Measurements from ENCODE around the gene EIF4ENIF1. TPM values are rescaled to one million over a fixed set of nuclear protein-coding genes. Genes with fewer than 3 reads are reported as not detected.
"Not testable (repeated sequence)": the region's sequence is repeated elsewhere in the genome, so short reads cannot be mapped to it uniquely, and the experiment has no call there.

EIF4ENIF1 gene
- 18.9 TPM for polyA plus RNA-seq (2013, experiment 1 of 2; ENCODE audit: insufficient read length)
- polyA plus RNA-seq (2013, experiment 2 of 2; ENCODE audit: insufficient read length): 16.9 TPM

- DNase-seq: peak; percentile 87
Observed at GRCh38 chr22:31489632-31490495, at the start of gene EIF4ENIF1. TSS of gene EIF4ENIF1 (minus strand) at chr22:31489842. CDS start at chr22:31488718, 1,124 bp downstream.

DNA sequence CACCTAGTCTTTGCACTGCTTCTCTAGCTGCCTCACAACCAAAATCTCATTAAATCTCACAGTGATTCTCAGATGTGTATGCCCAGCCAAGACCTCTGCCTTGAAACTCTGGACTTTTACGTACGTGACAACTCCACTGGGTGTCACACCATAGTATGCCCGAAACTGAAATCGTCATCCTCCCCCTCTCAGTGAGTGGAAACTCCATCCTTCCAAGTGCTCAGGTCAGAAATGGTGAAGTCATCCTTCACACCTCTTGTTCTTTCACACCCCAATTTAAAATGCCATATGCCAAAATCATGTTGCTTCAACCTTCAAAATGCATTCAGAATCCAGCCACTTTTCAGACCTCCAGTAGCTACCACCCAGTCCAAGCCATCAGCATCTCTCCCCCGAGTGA is 49.2 kb upstream of the EIF4ENIF1 start:
- no peak for DNase-seq

DNA sequence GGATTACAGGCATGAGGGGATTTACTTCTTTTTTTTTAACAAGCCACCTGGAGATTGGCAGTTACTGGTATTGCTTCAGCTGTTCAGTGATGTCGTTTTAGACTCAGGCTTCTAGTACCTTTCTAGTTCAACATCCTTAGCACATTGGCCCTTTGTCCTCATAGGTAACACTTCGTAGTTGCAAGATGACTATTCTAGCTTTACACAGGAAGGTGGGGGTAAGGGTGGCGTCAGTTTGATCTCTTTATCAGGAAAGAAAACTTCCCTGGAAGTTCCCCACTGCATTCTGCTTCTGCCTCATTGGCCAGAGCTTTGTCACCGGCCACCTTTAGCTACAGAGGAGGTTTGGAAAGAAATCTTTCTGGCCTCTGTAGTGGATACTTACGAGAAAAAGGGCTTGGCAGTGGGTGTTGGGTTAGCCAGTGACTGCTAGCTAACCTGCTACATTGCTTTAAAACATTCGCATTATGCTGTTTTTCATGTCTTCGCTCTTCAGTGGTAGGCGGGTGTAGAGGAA is 47.4 kb upstream of the EIF4ENIF1 start:
- DNase-seq: no peak

- DNase-seq: no peak
Observed at GRCh38 chr22:31533374-31533773, 43.7 kb upstream of the EIF4ENIF1 start.

GRCh38 chr22:31532060-31532459 is 42.4 kb upstream of the EIF4ENIF1 start:
- DNase-seq: peak; percentile 24

GRCh38 chr22:31530823-31531195 is 41.2 kb upstream of the EIF4ENIF1 start:
- peak; percentile 68 for DNase-seq

- no peak for DNase-seq
Observed at GRCh38 chr22:31526270-31526669, 36.6 kb upstream of the EIF4ENIF1 start.

- DNase-seq: not testable (repeated sequence)
Observed at GRCh38 chr22:31524132-31524531, 34.5 kb upstream of the EIF4ENIF1 start.

- DNase-seq: no peak
Observed at GRCh38 chr22:31520051-31520450, 30.4 kb upstream of the EIF4ENIF1 start.

DNA sequence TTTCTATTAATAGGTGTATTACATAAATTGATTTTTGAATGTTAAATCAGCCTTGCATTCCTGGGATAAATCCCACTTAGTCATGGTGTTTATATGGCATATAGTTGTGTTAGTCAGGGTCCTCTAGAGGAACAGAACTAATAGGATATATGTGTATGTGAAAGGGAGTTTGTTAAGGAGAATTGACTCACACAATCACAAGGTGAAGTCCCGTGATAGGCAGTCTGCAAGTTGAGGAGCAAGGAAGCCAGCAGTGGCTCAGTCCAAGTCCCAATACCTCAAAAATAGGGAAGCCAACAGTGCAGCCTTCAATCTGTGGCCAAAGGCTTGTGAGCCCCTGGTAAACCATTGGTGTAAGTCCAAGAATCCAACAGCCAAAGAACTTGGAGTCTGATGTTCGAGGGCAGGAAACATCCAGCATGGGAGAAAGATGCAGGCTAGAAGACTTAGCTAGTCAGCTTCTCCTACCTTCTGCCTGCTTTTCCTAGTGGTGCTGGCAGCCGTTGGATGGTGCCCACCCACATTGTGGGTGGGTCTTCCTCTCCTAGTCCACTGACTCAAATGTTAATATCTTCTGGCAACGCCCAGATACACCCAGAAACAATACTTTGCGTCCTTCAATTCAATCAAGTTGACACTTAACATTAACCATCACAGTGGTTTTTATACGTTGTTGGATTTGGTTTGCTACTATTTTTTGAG is 19.6 kb upstream of the EIF4ENIF1 start:
- DNase-seq: peak; percentile 11

DNA sequence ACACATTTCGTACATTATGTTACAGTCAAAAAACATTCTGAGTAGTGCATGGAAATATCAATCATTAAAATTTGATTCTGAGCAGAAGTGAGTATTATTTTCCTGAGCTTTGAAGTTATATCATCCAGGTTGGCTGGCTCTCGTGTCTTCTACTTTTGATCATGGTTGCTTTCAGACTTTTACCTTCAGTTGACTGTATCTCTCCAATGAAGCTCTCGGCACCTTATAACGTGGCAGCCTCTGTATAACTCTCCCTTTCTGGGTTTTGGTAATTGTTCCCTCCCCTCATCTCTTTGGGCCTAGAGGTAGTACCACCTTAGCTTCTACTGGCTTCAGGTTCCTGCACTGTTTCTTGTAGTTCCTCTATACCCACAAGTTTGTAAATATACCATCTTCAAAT is 18.9 kb upstream of the EIF4ENIF1 start:
- DNase-seq: no peak

DNA sequence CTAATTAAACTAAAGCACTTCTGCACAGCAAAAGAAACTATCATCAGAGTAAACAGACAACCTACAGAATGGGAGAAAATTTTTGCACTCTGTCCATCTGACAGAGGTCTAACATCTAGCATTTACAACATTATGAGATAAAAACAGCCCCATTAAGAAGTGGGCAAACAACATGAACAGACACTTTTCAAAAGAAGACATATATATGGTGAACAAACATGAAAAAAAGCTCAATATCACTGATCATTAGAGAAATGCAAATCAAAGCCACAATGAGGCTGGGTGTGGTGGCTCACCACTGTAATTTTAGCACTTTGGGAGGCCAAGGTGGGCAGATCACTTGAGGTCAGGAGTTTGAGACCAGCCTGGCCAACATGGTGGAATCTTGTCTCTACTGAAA is 17.9 kb upstream of the EIF4ENIF1 start:
- not testable (repeated sequence) for DNase-seq

DNA sequence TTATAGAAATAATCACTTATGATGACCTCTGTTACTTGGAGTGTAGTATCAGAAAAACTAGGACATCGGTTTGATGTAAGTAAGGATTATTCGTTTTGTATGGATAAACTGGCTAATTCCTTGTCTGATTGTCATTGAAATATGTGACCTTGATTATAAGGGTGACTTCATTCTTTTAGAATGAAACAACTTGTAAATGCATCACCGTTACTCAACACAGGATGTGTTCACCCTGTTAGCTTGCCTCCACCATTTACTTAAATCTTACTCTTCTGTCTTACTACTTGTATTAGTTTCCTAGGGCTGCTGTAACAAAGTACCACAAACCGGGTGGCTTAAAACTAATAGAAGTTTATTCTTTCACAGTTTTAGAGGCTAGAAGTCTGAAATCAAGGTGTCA is 14.6 kb upstream of the EIF4ENIF1 start:
- DNase-seq: peak; percentile 30

DNA sequence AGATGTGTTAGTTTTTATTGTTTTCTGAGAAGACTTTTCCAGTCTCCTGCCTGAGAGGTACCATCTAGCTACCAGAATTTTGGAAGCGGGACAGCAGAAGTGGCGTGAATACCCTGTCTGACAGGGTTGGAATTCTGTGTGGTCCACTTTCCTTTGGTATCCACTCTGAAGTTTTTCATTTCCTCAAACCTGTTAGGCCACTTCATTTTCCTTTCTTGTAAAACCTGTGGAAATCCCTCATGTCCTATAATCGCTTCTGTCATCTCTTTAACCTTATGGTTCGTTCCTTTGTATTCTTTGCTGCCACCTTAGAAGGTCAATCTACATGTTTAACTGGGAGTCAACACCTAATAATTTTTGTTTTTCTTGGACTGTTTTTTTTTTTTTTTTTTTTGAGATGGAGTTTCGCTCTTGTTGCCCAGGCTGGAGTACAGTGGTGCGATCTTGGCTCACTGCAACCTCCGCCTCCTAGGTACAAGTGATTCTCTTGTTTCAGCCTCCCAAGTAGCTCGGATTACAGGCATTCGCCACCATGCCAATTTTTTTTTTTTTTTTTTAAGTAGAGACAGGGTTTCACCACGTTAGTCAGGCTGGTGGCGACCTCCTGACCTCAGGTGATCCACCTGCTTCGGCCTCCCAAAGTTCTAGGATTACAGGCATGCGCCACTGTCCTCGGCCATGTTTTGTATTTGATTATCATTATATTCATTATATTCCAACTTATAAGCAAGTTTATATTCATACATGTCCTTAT is 13.7 kb upstream of the EIF4ENIF1 start:
- no peak for DNase-seq

DNA sequence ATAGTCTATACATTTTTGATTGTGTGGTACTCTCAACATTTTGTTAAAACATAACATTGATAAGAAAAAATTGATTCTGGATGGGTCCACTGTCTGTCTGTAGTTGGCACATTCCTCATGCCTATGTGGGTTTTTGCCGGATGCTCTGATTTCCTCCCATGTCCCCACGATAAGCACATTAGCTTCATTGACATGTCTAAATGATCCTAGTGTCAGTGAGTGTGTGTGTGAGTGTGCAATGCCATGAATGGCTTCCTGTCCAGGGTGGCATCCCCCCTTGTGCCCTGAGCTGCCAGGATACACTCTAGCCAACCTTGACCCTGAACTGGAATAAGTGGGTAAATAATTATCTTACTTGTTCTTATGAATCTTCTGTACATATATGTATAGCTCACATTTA is 12.1 kb upstream of the EIF4ENIF1 start:
- no peak for DNase-seq

- DNase-seq: no peak
Observed at GRCh38 chr22:31497148-31497938, 7.7 kb upstream of the EIF4ENIF1 start.

- peak; percentile 24 for DNase-seq
Observed at GRCh38 chr22:31496735-31497146, 7.1 kb upstream of the EIF4ENIF1 start.

- peak; percentile 88 for DNase-seq
Observed at GRCh38 chr22:31496007-31496734, 6.5 kb upstream of the EIF4ENIF1 start, which contains the start of gene SFI1. TSS of gene SFI1 (plus strand) at chr22:31496536. CDS start at chr22:31508285, 11,749 bp downstream.

DNA sequence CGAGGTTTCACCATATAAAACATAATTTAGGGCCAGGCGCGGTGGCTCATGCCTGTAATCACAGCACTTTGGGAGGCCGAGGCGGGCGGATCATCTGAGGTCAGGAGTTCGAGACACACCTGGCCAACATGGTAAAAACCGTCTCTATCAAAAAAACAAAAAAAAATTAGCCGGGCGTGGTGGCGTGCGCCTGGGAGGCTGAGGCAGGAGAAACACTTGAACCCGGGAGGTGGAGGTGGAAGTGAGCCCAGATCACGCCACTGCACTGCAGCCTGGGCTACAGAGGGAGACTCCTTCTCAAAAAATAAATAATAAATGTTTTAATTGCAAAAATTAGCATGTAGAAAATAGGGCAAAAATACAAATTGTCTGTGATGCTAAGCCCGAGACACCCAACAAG is 5.7 kb upstream of the EIF4ENIF1 start:
- no peak for DNase-seq

DNA sequence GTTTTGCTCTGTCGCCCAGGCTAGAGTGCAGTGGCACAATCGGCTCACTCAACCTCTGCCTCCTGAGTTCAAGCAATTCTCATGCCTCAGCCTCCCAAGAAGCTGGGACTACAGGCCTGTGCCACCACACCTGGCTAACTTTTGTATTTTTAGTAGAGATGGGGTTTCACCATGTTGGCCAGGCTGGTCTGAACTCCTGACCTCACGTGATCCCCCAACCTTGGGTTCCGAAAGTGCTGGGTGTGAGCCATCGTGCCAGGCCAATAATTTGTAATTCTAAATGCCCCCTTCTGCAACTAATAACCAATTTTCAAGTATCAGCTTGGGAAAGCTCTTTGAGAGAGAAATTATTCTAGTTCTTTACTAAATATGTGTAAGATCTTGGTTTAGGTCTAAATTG is 3.7 kb upstream of the EIF4ENIF1 start:
- DNase-seq: not testable (repeated sequence)

- DNase-seq: peak; percentile 16
Observed at GRCh38 chr22:31492151-31492550, 2.5 kb upstream of the EIF4ENIF1 start.
